HG03060 (cell line): ENCODE data around the gene DLX5.

Experiments used
- ATAC-seq: cut with Tn5 transposase; IDR thresholded peaks from one replicate; pipeline ENCODE4 v1.9.1; 2021; ENCODE audit warnings: low read depth, moderate number of reproducible peaks; ENCODE audit not compliant: unreplicated experiment

Gene DLX5

GRCh38 chr7:96992192-96993005 is 32.2 kb downstream of the DLX5 start:
- no peak for ATAC-seq

GRCh38 chr7:96991546-96992191 is 33.0 kb downstream of the DLX5 start:
- no peak for ATAC-seq

- ATAC-seq, result no peak
Observed at GRCh38 chr7:96989859-96990317, 34.7 kb downstream of the DLX5 start.

GRCh38 chr7:96989241-96989858 is 35.3 kb downstream of the DLX5 start:
- no peak for ATAC-seq

GRCh38 chr7:96987719-96988118 is 36.9 kb downstream of the DLX5 start:
- ATAC-seq, result no peak

- no peak for ATAC-seq
Observed at GRCh38 chr7:96986901-96987300, 37.7 kb downstream of the DLX5 start.

GRCh38 chr7:96985992-96986391 is 38.6 kb downstream of the DLX5 start:
- ATAC-seq, result no peak

- no peak for ATAC-seq
Observed at GRCh38 chr7:96982586-96982985, 42.0 kb downstream of the DLX5 start.

- no peak for ATAC-seq
Observed at GRCh38 chr7:96979551-96980276, 44.9 kb downstream of the DLX5 start.

- ATAC-seq, result no peak
Observed at GRCh38 chr7:96977445-96977844, 47.2 kb downstream of the DLX5 start.

- no peak for ATAC-seq
Observed at GRCh38 chr7:96976106-96976505, 48.5 kb downstream of the DLX5 start.

GRCh38 chr7:96973986-96974385 is 50.6 kb downstream of the DLX5 start:
- no peak for ATAC-seq

- ATAC-seq, result no peak
Observed at GRCh38 chr7:96970739-96971138, 53.9 kb downstream of the DLX5 start.
